Muscle of leg (tissue), 11 donors: ENCODE data around the gene SLC6A20. TPM values are rescaled to one million over a fixed set of nuclear protein-coding genes. Genes with fewer than 3 reads are reported as not detected.

ENCODE experiments used
- DNase-seq: peaks from one replicate; pipeline ENCODE4 v3.0.0; 2013
- H3K27ac ChIP-seq: one replicate; pipeline ENCODE4 v1.5.1; 2013; ENCODE audit warnings: mild to moderate bottlenecking, low read length, control low read depth
- H3K27me3 ChIP-seq: one replicate; pipeline ENCODE4 v1.6.1; 2013; ENCODE audit warnings: low read length; ENCODE audit not compliant: control insufficient read depth, insufficient read depth
- H3K36me3 ChIP-seq: one replicate; pipeline ENCODE4 v1.6.1; 2013; ENCODE audit warnings: low read length; ENCODE audit not compliant: control insufficient read depth, insufficient read depth
- H3K4me1 ChIP-seq: one replicate; pipeline ENCODE4 v1.6.1; 2013; ENCODE audit warnings: low read length; ENCODE audit not compliant: control insufficient read depth, insufficient read depth
- H3K4me3 ChIP-seq: one replicate; pipeline ENCODE4 v1.5.1; 2013; ENCODE audit warnings: low read length, control low read depth
- H3K9me3 ChIP-seq: replicated peaks from 2 replicates; pipeline ENCODE4 v1.6.1; 2013; ENCODE audit warnings: low read depth, low read length; ENCODE audit not compliant: control insufficient read depth
- WGBS: methylation state at CpG from one replicate; pipeline ENCODE4 v1.1.5; 2013; ENCODE audit warnings: missing lambda C conversion rate; ENCODE audit not compliant: insufficient coverage; 5-methylcytosine and 5-hydroxymethylcytosine counted together
- polyA plus RNA-seq, 8 donors: library from polyadenylated mRNA; unstranded; fragments of 120-200 nt; gene quantifications; one replicate each; pipeline versions ENCODE4 v1.2.1 to v1.2.3, GENCODE V29; 2013; ENCODE audit warnings: inconsistent platforms in 1 of 8, low replicate concordance in 1 of 8; ENCODE audit not compliant: insufficient read length in 8 of 8, insufficient read depth in 1 of 8
- total RNA-seq: library from RNA; stranded (reverse); fragments of 120-200 nt; gene quantifications from one replicate; pipeline ENCODE4 v1.2.4, GENCODE V29; 2013

Gene SLC6A20
- total and polyA plus RNA-seq, 9 donors: 0.09 to 8.4 (median 0.28) TPM

DNA sequence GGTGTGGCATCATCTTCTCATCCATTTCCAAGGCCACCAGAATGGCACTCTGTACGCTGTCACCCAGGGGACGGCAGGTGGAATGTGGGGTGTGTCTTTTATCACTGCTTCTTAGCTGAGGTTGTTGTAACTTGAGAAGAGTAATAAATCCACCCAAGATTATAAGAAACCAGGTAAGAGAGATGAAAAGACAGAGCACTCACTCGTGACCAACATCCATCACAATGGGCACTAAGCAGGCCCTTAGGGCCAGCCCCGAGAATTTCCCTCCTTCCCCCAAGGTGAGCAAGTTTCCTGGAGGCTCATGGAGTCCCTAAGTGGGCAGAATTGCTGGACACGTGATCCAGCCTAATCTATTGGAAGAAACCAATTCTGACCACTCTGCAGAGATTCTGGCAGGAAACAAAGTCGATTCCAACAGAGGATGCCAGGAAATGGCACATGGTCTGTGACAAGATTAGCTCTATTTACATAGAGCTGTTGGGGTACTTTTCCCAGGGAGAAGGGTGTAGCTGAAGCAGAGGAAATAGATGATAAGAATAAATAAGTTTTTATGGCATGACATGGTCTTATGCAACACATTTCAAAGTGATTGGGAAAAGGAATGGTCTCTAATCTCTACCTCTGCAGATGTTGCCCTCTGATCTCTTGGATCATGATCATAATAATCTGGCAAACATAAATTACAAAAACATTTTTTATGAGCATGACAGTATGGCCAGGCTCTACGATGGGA lies 22.5 kb downstream of the SLC6A20 start:
- no peak for DNase-seq
- Histone ChIP-seq H3K36me3 (no peaks in the 10 kb centered on the region), H3K9me3 (no peaks in the 10 kb centered on the region), H3K27ac (no peak overlapping the region), H3K4me3 (no peak overlapping the region), H3K4me1 (no peaks in the 10 kb centered on the region), H3K27me3 (peaks cover 4% of the 10 kb centered on the region)
- 61% methylated on average over 4 of the region's 7 CpGs for WGBS

DNA sequence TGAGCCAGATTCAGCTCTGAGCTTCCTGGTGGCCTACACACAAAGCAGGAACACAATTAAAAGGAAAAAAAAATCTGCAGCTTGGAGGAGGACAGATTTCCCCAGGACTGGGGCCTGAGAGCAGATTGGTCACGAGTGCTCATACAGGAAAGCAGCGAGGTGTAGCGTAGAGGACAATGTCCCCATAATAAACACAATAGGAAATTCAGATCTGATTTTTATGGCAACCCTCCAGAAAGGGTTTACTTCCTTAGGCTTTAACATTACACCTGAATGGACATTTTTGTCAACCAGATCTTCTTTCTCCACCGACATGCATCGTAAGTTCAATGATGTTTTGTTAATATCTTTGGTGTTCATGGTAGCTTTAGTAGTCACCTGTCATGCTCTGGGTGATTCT lies 23.3 kb downstream of the SLC6A20 start:
- no peaks in the 10 kb centered on the region for H3K9me3 ChIP-seq
- H3K36me3 ChIP-seq: no peaks in the 10 kb centered on the region
- no peak overlapping the region for H3K27ac ChIP-seq
- no peak overlapping the region for H3K4me3 ChIP-seq
- no peaks in the 10 kb centered on the region for H3K4me1 ChIP-seq
- H3K27me3 ChIP-seq: peaks cover 5% of the 10 kb centered on the region
- no peak for DNase-seq
- WGBS: 80% methylated on average over 1 of the region's 5 CpGs

DNA sequence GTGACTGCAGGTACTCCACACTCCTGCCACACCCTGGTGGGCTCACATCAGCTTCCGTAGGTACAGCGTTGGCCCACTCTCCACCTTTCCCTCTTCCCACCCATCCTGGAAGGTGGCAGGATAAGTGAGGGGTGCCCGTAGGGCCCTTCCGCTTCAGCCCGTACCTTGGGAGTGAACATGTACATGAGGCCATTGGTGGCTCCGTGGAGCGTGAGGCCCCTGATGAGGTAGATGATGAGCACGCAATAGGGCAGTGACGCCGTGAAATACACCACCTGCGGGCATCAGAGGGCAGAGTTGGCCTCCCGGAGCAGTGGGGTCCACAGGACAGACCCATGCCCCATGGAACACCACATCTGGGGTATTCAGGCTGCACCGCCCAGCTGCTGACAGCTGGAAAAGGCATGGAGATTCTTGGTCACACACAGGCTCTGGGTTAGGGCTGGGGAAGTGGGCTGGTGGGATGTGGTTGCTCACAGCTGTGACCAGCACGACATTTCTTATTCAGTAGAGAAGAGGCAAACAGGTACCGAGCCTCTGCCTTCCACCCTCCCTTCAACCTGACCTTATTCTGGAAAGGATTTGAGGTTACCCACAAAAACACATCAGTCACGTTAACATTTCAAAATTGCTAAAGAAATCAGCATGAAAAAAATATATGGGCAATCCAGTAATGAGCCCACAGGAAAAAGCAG lies 23.8 kb downstream of the SLC6A20 start:
- WGBS: 89% methylated on average over 14 of the region's 16 CpGs
- H3K4me3 ChIP-seq: no peak overlapping the region
- H3K9me3 ChIP-seq: no peaks in the 10 kb centered on the region
- no peaks in the 10 kb centered on the region for H3K4me1 ChIP-seq
- peaks cover 5% of the 10 kb centered on the region for H3K27me3 ChIP-seq
- H3K36me3 ChIP-seq: no peaks in the 10 kb centered on the region
- no peak for DNase-seq
- no peak overlapping the region for H3K27ac ChIP-seq

DNA sequence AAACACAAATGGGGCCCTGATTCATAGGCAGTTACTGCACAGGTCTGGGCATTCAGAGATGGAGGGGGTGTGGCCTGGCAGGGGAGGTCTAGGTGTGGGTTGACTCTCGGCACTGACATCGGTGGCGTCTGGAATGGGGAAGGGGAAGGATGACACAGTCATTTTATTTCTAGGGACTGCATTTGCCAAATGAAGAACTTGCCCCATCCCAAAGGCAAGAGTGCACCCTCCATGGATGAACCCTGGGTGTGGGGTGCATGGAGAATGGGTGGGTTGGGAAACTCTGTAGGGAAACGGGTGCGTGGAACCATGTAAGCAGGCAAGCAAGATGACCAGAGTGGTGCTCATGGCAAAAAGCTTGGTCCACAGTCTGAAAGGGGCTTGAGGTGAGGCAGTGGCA lies 24.5 kb downstream of the SLC6A20 start:
- no peaks in the 10 kb centered on the region for H3K9me3 ChIP-seq
- no peaks in the 10 kb centered on the region for H3K36me3 ChIP-seq
- DNase-seq: no peak
- no peaks in the 10 kb centered on the region for H3K4me1 ChIP-seq
- H3K27ac ChIP-seq: no peak overlapping the region
- WGBS: 98% methylated on average over 5 of the region's 5 CpGs
- H3K4me3 ChIP-seq: no peak overlapping the region
- H3K27me3 ChIP-seq: peaks cover 5% of the 10 kb centered on the region

DNA sequence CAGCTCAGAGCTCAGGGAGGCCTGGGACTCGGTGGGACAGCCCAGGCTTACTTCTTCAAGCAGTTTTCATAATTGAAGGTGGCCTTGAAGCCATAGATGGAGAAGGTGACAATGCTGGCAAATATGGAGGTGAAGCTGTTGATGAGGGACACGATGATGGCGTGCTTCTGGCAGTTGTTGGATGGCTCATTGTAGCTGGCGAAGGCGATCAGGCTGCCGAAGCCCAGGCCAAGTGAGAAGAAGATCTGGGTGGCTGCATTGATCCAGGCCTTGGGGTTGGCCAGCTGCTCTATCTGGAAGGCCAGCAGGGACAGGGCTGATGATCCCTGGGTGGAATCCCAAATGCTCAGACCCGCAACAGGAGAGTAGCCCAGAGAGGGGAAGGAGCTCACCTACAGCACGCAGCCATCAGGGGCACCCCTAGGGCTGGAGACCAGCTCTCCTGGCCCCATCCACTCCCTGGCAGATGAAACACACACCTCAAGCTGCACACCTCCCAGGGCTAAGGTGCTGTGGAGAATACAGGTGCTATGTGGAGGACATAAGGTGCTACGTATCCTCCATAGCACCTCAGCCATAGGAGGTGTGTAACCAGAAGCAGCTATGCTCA lies 25.1 kb downstream of the SLC6A20 start:
- Histone ChIP-seq H3K9me3 (no peaks in the 10 kb centered on the region), H3K27ac (no peak overlapping the region), H3K4me1 (no peaks in the 10 kb centered on the region), H3K36me3 (no peaks in the 10 kb centered on the region), H3K27me3 (peaks cover 5% of the 10 kb centered on the region), H3K4me3 (no peak overlapping the region)
- no peak for DNase-seq
- WGBS: 95% methylated on average over 6 of the region's 9 CpGs

DNA sequence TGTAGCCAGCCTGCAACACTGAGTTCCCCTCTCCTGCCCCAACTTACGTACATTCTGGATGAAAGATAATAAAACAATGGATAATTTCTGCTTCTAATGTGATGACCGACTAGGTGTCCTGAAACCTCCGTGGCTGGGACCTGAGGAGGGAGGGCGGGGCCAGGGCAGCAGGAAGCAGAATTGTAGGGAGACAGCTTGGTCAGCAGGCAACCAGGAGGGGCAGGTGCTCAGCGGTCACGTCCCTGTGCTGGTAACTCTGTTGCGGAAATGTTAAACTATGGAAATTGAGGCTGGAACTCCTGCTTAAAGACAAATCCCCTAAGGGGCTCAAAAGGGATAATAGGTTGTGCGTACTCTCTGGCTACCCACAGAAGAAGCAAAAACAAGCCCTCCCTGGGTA lies 30.4 kb downstream of the SLC6A20 start:
- no peaks in the 10 kb centered on the region for H3K4me1 ChIP-seq
- H3K27me3 ChIP-seq: peaks cover 2% of the 10 kb centered on the region
- no peak overlapping the region for H3K27ac ChIP-seq
- no peak overlapping the region for H3K4me3 ChIP-seq
- no peak for DNase-seq
- WGBS: 87% methylated on average over 5 of the region's 8 CpGs
- no peaks in the 10 kb centered on the region for H3K9me3 ChIP-seq
- H3K36me3 ChIP-seq: no peaks in the 10 kb centered on the region

DNA sequence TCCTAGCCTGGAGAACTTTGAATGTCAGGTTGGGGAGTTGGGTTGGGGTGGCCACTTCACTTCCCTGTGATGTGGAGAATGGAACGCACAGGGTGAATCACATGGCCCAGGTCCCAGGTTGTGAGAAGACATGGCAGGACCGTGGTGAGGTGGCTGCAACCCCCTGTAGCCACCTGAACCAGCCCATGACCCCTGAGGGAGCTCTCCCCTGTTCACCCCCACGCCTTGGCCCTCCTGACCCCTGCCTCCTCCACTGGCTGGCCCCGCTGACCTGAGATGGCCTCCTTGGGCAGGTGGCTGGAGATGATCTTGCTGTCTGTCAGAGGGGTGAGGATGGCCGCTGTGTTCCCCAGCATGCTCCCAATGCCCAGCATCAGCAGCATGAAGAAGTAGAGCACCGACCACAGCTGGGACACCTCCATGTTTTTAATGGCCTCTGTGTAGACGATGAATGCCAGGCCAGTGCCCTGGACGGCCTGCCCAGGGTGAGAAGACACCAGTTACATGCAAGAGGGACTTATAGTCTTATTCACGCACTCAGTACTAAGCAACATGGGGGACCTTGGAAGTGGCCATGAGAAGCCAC lies 31.0 kb downstream of the SLC6A20 start:
- Histone ChIP-seq H3K4me1 (no peaks in the 10 kb centered on the region), H3K36me3 (no peaks in the 10 kb centered on the region), H3K27ac (no peak overlapping the region), H3K27me3 (peaks cover 2% of the 10 kb centered on the region), H3K9me3 (no peaks in the 10 kb centered on the region), H3K4me3 (no peak overlapping the region)
- 93% methylated on average over 5 of the region's 9 CpGs for WGBS
- DNase-seq: no peak

DNA sequence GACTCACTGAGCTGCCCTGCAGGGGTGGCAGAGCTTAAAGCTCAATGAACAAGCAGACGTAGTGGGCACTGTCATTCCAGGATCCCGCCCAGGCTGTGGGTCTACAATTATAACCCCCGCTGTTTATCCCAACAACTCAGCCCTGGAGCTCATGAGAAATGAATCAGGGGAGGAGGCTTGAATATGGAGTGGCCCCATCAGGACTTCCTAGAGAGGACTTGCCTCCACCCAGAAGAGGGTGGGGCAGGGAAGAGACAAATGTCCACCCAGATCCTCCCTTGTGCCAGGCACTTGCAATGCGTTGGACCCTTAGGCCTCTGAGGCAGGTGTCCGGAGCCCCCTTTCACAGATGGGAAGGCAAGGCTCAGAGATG lies 33.0 kb downstream of the SLC6A20 start:
- WGBS: 87% methylated on average over 2 of the region's 5 CpGs
- no peak overlapping the region for H3K27ac ChIP-seq

DNA sequence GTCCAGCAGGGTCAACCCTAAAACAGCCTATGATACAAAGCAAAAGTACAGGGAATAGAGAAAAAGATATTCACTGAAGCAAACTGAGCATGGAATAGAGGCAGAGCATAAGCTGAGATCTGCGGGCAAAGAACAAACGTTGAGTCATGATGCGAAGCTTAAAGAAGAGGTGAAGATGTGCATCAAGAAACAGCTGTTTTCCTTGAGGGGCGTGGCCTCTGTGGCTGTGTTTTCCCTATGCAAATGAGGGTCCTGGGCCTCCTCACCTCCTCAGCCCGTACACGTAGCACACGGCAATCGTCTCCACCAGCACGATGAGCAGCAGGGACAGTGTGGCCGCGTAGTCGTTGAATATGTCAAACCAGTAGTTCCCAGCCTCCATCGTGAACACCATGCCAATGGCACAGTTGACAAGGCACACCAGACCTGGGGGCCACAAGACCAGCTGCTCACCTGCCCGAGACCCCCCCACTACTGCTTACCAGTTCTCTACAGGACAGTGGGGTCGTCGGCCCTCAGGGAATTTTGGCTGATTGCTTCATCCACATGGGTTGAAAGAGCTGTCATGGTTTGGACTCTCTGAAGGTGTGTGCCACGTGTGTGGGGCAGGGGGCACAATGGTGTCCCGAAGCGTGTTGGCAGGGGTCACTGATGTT lies 33.6 kb downstream of the SLC6A20 start:
- peaks cover 6% of the 10 kb centered on the region for H3K27me3 ChIP-seq
- no peaks in the 10 kb centered on the region for H3K36me3 ChIP-seq
- no peaks in the 10 kb centered on the region for H3K4me1 ChIP-seq
- no peak overlapping the region for H3K27ac ChIP-seq
- 92% methylated on average over 16 of the region's 19 CpGs for WGBS
- DNase-seq: no peak
- H3K4me3 ChIP-seq: no peak overlapping the region
- no peaks in the 10 kb centered on the region for H3K9me3 ChIP-seq

More for the DNA sequence above, 33.0 kb downstream of the SLC6A20 start:
- Histone ChIP-seq H3K27me3 (peaks cover 6% of the 10 kb centered on the region), H3K4me1 (no peaks in the 10 kb centered on the region), H3K4me3 (no peak overlapping the region), H3K9me3 (no peaks in the 10 kb centered on the region), H3K36me3 (no peaks in the 10 kb centered on the region)
- no peak for DNase-seq

DNA sequence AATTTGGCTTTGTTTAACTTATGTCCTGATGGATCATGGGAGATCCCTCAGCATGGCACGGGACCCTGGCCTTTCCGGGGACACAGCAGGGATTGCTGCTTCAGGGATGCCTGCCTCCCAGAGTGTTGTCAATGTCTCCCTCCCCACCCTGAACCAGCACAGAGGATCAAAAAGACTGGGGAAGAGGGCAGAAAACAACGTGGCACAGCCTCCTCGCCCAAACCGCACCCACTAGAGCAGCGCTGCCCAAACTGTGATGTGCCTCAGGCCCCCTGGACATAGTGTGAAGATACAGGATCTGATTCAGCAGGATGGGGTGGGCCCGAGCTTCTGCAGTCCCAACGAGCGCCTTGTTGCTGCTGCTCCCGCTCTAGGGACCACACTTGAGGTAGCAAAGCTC lies 34.5 kb downstream of the SLC6A20 start:
- 73% methylated on average over 10 of the region's 10 CpGs for WGBS
- Histone ChIP-seq H3K4me1 (no peaks in the 10 kb centered on the region), H3K36me3 (no peaks in the 10 kb centered on the region), H3K4me3 (no peak overlapping the region), H3K9me3 (no peaks in the 10 kb centered on the region), H3K27ac (no peak overlapping the region), H3K27me3 (peaks cover 6% of the 10 kb centered on the region)
- no peak for DNase-seq
